ENCODE data around the gene NOL3.

- TF ChIP-seq, protein P1, sequence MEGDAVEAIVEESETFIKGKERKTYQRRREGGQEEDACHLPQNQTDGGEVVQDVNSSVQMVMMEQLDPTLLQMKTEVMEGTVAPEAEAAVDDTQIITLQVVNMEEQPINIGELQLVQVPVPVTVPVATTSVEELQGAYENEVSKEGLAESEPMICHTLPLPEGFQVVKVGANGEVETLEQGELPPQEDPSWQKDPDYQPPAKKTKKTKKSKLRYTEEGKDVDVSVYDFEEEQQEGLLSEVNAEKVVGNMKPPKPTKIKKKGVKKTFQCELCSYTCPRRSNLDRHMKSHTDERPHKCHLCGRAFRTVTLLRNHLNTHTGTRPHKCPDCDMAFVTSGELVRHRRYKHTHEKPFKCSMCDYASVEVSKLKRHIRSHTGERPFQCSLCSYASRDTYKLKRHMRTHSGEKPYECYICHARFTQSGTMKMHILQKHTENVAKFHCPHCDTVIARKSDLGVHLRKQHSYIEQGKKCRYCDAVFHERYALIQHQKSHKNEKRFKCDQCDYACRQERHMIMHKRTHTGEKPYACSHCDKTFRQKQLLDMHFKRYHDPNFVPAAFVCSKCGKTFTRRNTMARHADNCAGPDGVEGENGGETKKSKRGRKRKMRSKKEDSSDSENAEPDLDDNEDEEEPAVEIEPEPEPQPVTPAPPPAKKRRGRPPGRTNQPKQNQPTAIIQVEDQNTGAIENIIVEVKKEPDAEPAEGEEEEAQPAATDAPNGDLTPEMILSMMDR (IDR thresholded peaks at IDR 0.05) = no peak
- TF ChIP-seq POLR2A (IDR thresholded peaks at IDR 0.05) (no peak), EP300 (IDR thresholded peaks at IDR 0.05) (no peak)
Observed at GRCh38 chr16:67207249-67208091, 37.1 kb downstream of the NOL3 start.

Measured in tibial nerve (tissue), 4 donors.